T1000 (cell line): ENCODE data around the gene DNAL1.

ENCODE experiments used
- DNase-seq: peaks from one replicate; lab custom pipeline; 2025; ENCODE audit warnings: mixed read lengths; lab: John Stamatoyannopoulos, UW

DNAL1 gene

DNA sequence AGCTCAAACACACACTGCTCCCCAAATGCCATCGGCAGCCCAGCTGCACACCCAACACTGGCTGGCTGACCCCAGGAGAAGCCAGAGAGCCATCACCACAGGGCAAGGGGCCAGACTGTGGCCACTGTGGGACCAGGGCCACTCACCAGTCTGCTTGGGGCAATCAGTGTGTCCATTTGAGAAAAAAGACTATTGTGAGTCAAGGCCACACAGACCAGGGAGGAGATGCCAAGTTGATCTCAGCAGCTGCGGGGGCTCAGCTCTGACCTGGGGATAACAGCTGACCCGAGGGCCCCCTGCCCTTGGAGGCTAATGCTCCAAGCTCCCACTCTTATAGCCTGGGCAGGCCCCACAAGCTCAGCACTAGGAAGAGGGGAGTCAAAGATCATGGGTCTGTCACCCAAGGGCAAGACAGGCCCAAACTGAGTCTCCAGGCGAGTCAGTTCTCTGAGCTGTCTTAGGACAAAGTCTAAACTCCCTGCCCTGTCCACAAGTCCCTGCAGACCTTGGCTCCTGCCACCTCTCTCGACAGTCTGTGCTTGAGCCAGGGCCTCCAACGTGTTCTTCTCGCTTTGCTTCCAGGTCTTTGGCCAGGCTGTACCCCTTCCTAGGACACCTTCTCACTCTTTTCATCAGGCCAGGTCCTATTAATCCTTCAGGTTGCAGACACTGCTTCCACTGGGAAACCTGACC is 99.5 kb downstream of the DNAL1 start:
- no peak for DNase-seq

GRCh38 chr14:73744874-73745529 is 100.2 kb downstream of the DNAL1 start:
- DNase-seq = no peak

DNA sequence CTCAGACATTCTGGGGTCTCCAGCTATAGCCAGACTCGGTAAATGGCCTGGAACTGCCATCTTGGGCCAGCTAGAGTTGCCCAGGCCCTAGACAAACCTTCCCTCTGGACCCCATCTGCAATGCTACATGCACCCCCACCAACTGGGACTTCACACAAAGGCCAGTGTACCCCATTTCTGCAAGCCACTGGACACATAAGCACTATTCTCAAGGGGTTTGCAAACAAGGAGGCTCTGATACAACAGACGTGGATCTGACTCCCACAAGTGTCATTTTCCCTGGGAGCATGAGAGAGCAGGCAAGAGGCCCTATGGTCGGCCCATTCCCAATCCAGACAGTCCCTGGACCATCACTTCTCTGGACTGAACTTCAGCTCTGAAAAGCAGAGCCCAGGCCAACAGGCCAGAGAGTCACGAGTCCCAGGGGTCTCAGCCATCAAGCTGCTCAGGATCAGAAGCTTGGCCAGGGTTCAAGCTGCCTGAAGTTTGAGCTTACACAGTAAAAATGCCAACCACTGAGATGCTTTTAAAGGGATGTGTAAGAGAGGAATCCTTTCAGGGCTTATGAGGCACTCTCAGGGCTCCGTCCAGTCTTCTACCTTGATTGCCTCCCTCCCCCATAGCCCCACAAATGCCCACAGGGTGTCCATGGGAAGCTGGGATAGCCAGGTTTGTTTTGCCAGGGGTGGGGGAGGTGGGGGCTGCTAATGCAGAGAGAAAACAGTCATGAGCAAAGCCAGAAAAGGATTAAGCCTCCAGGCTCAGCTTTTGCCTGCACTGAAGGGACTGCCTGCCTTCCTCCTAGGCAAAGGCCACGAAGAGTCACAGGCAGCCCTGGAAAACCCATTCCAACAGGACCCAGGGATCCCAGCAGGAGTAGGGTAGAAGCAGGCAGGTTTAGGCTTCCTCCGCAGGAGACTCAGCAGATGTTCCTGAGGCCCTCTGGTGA is 101.1 kb downstream of the DNAL1 start:
- DNase-seq = no peak

- no peak for DNase-seq
These were observed 102.0 kb downstream of the DNAL1 start for GRCh38 chr14:73746520-73747378.

DNA sequence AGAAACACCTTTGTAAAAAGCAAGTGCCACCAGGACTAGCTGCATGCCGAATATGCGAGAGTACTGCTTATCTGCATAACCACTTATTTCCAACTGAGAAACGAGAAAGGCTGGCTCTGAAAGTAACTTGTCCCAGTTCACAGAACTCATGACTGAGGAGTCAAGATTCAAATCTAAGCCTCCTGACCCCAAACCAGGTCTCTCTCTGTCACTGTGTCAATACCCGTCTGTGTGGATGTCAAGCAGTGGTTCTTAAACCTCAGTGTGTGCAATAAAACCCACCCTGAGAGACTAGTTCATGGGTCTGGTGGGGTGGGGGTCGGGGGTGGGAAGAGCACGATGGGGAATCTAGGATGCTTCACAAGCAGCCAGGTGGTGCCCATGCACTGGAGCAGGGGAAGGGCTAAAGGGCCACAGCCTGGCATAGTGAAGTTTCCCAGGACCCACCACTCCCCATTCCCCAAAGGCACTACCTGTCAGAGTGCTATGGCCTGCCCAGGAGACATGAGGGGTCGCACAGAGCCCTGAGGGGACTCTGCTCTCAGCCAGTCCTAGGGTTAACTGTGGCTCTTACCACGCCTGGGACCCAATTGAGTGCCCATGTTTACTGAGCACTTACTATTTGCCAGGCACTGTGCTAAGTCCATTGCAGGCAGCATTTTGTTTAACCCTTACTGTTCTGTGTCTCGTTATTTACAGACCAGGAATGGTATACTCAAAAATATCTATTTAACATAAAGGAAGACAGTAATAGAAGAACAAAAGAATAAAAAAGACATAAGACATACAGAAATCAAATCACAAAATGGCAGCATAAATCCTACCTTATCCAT is 102.8 kb downstream of the DNAL1 start:
- no peak for DNase-seq

- DNase-seq = no peak
These were observed 104.1 kb downstream of the DNAL1 start for GRCh38 chr14:73748858-73749357.

- no peak for DNase-seq
These were observed 105.1 kb downstream of the DNAL1 start for GRCh38 chr14:73749706-73750530.

DNA sequence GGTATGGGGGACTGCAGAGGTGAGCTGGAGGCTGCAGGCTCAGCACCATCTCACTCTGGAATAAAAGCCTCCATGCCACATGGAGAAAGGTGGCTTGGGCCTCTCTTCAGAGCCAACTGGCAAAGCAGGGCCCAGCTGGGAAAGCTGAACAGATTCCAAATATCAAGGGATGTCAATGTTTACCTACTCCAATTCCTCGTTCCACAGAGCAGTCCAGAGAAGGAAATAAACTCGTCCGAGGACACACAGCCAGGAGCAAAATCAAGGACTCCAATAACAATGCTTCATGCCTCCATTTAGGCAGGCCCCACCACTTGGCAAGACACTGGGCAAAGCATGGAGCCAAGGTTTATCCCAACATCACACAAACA is 105.7 kb downstream of the DNAL1 start:
- no peak for DNase-seq

DNA sequence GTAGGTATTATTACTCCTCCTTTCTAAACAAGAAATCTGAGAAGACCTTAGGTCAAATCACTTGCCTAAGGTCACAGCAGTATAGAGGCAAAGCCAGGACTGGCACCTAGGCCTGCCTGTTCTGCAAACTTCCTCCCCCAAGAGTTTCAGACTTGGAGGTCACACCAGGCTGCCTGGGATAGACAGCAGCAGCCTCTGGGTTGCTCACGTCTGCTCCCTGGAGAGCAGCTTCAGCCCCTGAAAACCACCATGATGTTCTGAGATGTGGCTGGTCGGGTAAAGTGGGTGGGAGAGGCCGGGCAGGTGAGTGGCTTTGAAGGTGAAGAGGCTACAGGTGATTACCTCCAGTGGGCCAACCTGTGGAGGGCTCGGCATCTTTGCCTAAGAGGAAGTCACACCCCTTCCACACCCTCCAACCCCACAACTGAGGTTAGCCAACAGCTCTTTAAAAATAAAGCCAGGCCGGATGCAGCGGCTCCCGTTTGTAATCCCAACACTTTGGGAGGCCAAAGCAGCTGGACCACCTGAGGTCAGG is 106.4 kb downstream of the DNAL1 start:
- DNase-seq = no peak

- peak; percentile 47 for DNase-seq
These were observed 107.7 kb downstream of the DNAL1 start for GRCh38 chr14:73752297-73752992.
